Loucy (cell line): ENCODE results near the gene MYO5B.

Experiments
- H2AFZ ChIP-seq: fragments of 200-600 bp; sonication (generic); 2 replicates; pipeline ENCODE4 v1.6.0; 2016; ENCODE audit warnings: antibody characterized with exemption, mild to moderate bottlenecking, low read length, moderate library complexity
- H3F3A ChIP-seq: fragments of 200-600 bp; 2 replicates; pipeline ENCODE4 v1.6.0; 2016; ENCODE audit warnings: antibody characterized with exemption, low read depth, mild to moderate bottlenecking
- H3K27me3 ChIP-seq: fragments of 200-600 bp; sonication (generic); 2 replicates; pipeline ENCODE4 v1.6.1; 2014; ENCODE audit warnings: low read length, mild to moderate bottlenecking; ENCODE audit not compliant: insufficient read depth, poor library complexity, severe bottlenecking
- H3K36me3 ChIP-seq: fragments of 200-600 bp; sonication (generic); 2 replicates; pipeline ENCODE4 v1.6.1; 2016; ENCODE audit warnings: low read length; ENCODE audit not compliant: insufficient read depth
- H3K4me1 ChIP-seq: fragments of 200-600 bp; sonication (generic); 2 replicates; pipeline ENCODE4 v1.5.1; 2014; ENCODE audit warnings: low read length, mild to moderate bottlenecking; ENCODE audit not compliant: insufficient read depth, poor library complexity, severe bottlenecking
- H3K4me2 ChIP-seq: fragments of 200-600 bp; sonication (generic); 2 replicates; pipeline ENCODE4 v1.6.0; 2014; ENCODE audit warnings: antibody characterized with exemption, low read length, low read depth, mild to moderate bottlenecking; ENCODE audit not compliant: poor library complexity, severe bottlenecking
- H3K4me3 ChIP-seq: fragments of 200-600 bp; sonication (generic); 2 replicates; pipeline ENCODE4 v1.5.1; 2014; ENCODE audit warnings: low read length, mild to moderate bottlenecking, mixed read lengths; ENCODE audit not compliant: poor library complexity, severe bottlenecking
- H3K79me2 ChIP-seq: fragments of 200-600 bp; sonication (generic); 2 replicates; pipeline ENCODE4 v1.6.1; 2014; ENCODE audit warnings: low read length; ENCODE audit not compliant: insufficient read depth
- H3K9ac ChIP-seq: fragments of 200-600 bp; sonication (generic); 2 replicates; pipeline ENCODE4 v1.6.0; 2014; ENCODE audit warnings: mild to moderate bottlenecking, low read depth, low read length, moderate library complexity; ENCODE audit not compliant: poor library complexity, severe bottlenecking
- H3K9me2 ChIP-seq: fragments of 200-600 bp; sonication (generic); replicated peaks from 2 replicates; pipeline ENCODE4 v1.6.1; 2016; ENCODE audit warnings: low read depth, low read length, mixed read lengths
- H3K9me3 ChIP-seq: fragments of 200-600 bp; sonication (generic); 2 replicates; pipeline ENCODE4 v1.6.1; 2014; ENCODE audit warnings: mild to moderate bottlenecking, antibody characterized with exemption, low read length, low read depth; ENCODE audit not compliant: insufficient read depth
- H4K20me1 ChIP-seq: fragments of 200-600 bp; sonication (generic); 2 replicates; pipeline ENCODE4 v1.6.0; 2014; ENCODE audit warnings: antibody characterized with exemption, low read length, mild to moderate bottlenecking; ENCODE audit not compliant: insufficient read depth, poor library complexity, severe bottlenecking
- CTCF ChIP-seq: fragments of 200-600 bp; sonication (generic); conservative IDR thresholded peaks from 2 replicates; pipeline ENCODE4 v1.5.1; 2014; ENCODE audit warnings: mild to moderate bottlenecking, antibody characterized with exemption, low read length
- EZH2phosphoT487 ChIP-seq: fragments of 200-600 bp; IDR thresholded peaks from 2 replicates; pipeline ENCODE4 v1.6.1; 2018; ENCODE audit warnings: antibody characterized with exemption, mild to moderate bottlenecking, moderate library complexity, borderline replicate concordance

The MYO5B gene

GRCh38 chr18:50090370-50091312, 104.3 kb downstream of the MYO5B start:
- Histone ChIP-seq H2AFZ (no peak overlapping the region), H3K9me3 (no peaks in the 10 kb centered on the region), H3K9ac (no peak overlapping the region), H3K9me2 (no peaks in the 10 kb centered on the region), H3K4me3 (no peak overlapping the region), H4K20me1 (no peaks in the 10 kb centered on the region), H3K27me3 (no peaks in the 10 kb centered on the region), H3K79me2 (no peaks in the 10 kb centered on the region), H3K4me2 (no peak overlapping the region), H3F3A (no peaks in the 10 kb centered on the region), H3K36me3 (no peaks in the 10 kb centered on the region), H3K4me1 (peaks cover 7% of the 10 kb centered on the region)
- TF ChIP-seq CTCF (no peak), EZH2phosphoT487 (no peak)

GRCh38 chr18:50089702-50090101, 105.2 kb downstream of the MYO5B start:
- no peaks in the 10 kb centered on the region for H3K9me2 ChIP-seq
- H3K36me3 ChIP-seq, result no peaks in the 10 kb centered on the region
- H3K27me3 ChIP-seq, result no peaks in the 10 kb centered on the region
- H3K9me3 ChIP-seq, result no peaks in the 10 kb centered on the region
- TF ChIP-seq CTCF (no peak), EZH2phosphoT487 (no peak)
- H2AFZ ChIP-seq, result no peak overlapping the region
- H4K20me1 ChIP-seq, result no peaks in the 10 kb centered on the region
- H3K4me2 ChIP-seq, result no peak overlapping the region
- H3K79me2 ChIP-seq, result no peaks in the 10 kb centered on the region
- H3F3A ChIP-seq, result no peaks in the 10 kb centered on the region
- no peak overlapping the region for H3K9ac ChIP-seq
- no peak overlapping the region for H3K4me3 ChIP-seq
- H3K4me1 ChIP-seq, result peaks cover 7% of the 10 kb centered on the region

- Histone ChIP-seq H3K4me1 (no peaks in the 10 kb centered on the region), H2AFZ (no peak overlapping the region), H3F3A (no peaks in the 10 kb centered on the region), H3K4me3 (no peak overlapping the region), H4K20me1 (no peaks in the 10 kb centered on the region), H3K9me2 (no peaks in the 10 kb centered on the region), H3K4me2 (no peak overlapping the region), H3K27me3 (no peaks in the 10 kb centered on the region), H3K9ac (no peak overlapping the region), H3K36me3 (no peaks in the 10 kb centered on the region), H3K79me2 (no peaks in the 10 kb centered on the region), H3K9me3 (no peaks in the 10 kb centered on the region)
- TF ChIP-seq CTCF, result no peak
- TF ChIP-seq EZH2phosphoT487, result no peak
Measured at GRCh38 chr18:50083708-50084107, 111.2 kb downstream of the MYO5B start.
